Hepatic stellate cell (primary cell): ENCODE data around the gene AGBL1.

Source experiments
- DNase-seq: peaks from one replicate; pipeline ENCODE4 v3.0.0; 2011; ENCODE audit warnings: low spot score

The AGBL1 gene

GRCh38 chr15:86327230-86327865 is 247.7 kb downstream of the AGBL1 start:
- no peak for DNase-seq

GRCh38 chr15:86328658-86329057 is 249.0 kb downstream of the AGBL1 start:
- no peak for DNase-seq

- DNase-seq: no peak
Measured at GRCh38 chr15:86329311-86330013, 249.8 kb downstream of the AGBL1 start.

- no peak for DNase-seq
Measured at GRCh38 chr15:86333819-86334218, 254.1 kb downstream of the AGBL1 start.

- DNase-seq: no peak
Measured at GRCh38 chr15:86336051-86336788, 256.5 kb downstream of the AGBL1 start.

GRCh38 chr15:86337071-86337470 is 257.4 kb downstream of the AGBL1 start:
- no peak for DNase-seq

- no peak for DNase-seq
Measured at GRCh38 chr15:86347245-86347644, 267.6 kb downstream of the AGBL1 start.

- DNase-seq: no peak
Measured at GRCh38 chr15:86349565-86349964, 269.9 kb downstream of the AGBL1 start.

GRCh38 chr15:86353213-86353612 is 273.5 kb downstream of the AGBL1 start:
- no peak for DNase-seq

- no peak for DNase-seq
Measured at GRCh38 chr15:86355361-86355760, 275.7 kb downstream of the AGBL1 start.

- no peak for DNase-seq
Measured at GRCh38 chr15:86355801-86356200, 276.1 kb downstream of the AGBL1 start.

- DNase-seq: no peak
Measured at GRCh38 chr15:86362555-86362954, 282.9 kb downstream of the AGBL1 start.

- no peak for DNase-seq
Measured at GRCh38 chr15:86373147-86373546, 293.5 kb downstream of the AGBL1 start.

- DNase-seq: no peak
Measured at GRCh38 chr15:86375733-86376280, 296.1 kb downstream of the AGBL1 start.

- DNase-seq: no peak
Measured at GRCh38 chr15:86377914-86378313, 298.2 kb downstream of the AGBL1 start.

- DNase-seq: no peak
Measured at GRCh38 chr15:86382341-86382740, 302.7 kb downstream of the AGBL1 start.

GRCh38 chr15:86383611-86384010 is 303.9 kb downstream of the AGBL1 start:
- no peak for DNase-seq

GRCh38 chr15:86384186-86384585 is 304.5 kb downstream of the AGBL1 start:
- DNase-seq: no peak

GRCh38 chr15:86392296-86392695 is 312.6 kb downstream of the AGBL1 start:
- DNase-seq: no peak

GRCh38 chr15:86392874-86393273 is 313.2 kb downstream of the AGBL1 start:
- DNase-seq: no peak

GRCh38 chr15:86394866-86395265 is 315.2 kb downstream of the AGBL1 start:
- DNase-seq: no peak

- DNase-seq: no peak
Measured at GRCh38 chr15:86399041-86399954, 319.6 kb downstream of the AGBL1 start.
